Measurements from ENCODE around the gene GUK1. TPM values are rescaled to one million over a fixed set of nuclear protein-coding genes. Genes with fewer than 3 reads are reported as not detected.

GUK1 gene
- total RNA-seq, 2 donors from 2014 or later, result 178 to 221 TPM

DNA sequence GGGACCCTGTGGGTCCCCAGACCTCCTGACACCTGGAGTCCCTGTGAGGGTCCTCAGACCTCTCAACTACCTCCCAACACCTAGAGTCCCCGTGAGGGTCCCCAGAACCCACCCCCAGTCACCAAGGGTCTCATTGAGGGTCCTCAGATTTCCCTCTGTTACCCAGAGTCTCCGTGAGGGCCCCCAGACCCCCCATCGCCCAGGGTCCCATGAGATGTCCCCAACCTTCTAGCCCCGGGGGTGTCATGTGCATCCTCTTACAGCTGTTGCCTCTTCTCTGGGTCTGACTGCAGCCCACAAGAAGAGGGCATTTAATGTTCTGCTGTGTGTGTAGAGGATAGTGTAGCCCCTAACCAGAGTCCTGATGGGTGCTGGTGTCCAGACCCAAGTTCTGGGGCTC lies 7.7 kb downstream of the GUK1 start:
- TF ChIP-seq, protein P1, sequence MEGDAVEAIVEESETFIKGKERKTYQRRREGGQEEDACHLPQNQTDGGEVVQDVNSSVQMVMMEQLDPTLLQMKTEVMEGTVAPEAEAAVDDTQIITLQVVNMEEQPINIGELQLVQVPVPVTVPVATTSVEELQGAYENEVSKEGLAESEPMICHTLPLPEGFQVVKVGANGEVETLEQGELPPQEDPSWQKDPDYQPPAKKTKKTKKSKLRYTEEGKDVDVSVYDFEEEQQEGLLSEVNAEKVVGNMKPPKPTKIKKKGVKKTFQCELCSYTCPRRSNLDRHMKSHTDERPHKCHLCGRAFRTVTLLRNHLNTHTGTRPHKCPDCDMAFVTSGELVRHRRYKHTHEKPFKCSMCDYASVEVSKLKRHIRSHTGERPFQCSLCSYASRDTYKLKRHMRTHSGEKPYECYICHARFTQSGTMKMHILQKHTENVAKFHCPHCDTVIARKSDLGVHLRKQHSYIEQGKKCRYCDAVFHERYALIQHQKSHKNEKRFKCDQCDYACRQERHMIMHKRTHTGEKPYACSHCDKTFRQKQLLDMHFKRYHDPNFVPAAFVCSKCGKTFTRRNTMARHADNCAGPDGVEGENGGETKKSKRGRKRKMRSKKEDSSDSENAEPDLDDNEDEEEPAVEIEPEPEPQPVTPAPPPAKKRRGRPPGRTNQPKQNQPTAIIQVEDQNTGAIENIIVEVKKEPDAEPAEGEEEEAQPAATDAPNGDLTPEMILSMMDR (IDR thresholded peaks at IDR 0.05), result no peak
- no peak for DNase-seq
- peaks cover under 1% of the 10 kb centered on the region for H3K4me1 ChIP-seq
- no peaks in the 10 kb centered on the region for H3K9me3 ChIP-seq
- H3K9ac ChIP-seq (ENCODE audit: low read depth in 2 of 2, low read length in 2 of 2), result no peak overlapping the region
- no peak overlapping the region for H3K4me3 ChIP-seq
- no peaks in the 10 kb centered on the region for H3K36me3 ChIP-seq
- no peaks in the 10 kb centered on the region for H3K27me3 ChIP-seq
- intact Hi-C loops (cut with DNase I), result no loop called here
- no peak overlapping the region for H3K27ac ChIP-seq

DNA sequence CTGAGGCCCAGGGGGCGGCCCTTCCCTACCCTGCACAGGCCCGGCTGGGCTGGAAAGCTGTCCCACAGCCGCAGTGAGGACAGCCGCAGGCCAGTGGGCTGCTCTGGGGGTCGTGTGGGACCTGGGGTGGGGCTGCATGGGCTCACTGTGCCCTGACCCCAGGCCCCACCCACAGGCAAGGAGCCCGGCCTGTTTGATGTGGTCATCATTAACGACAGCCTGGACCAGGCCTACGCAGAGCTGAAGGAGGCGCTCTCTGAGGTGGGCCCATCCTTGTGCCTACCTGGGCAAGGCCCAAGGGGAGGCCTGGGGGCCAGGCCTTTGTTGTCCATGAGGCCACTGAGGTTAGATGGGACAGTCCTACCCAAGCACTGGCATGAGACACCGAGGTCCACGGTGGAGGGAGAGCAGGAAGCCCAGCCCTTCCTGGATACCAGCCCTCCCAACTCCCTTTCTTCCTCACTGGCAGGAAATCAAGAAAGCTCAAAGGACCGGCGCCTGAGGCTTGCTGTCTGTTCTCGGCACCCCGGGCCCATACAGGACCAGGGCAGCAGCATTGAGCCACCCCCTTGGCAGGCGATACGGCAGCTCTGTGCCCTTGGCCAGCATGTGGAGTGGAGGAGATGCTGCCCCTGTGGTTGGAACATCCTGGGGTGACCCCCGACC lies 8.2 kb downstream of the GUK1 start:
- Histone ChIP-seq H3K9ac (ENCODE audit: low read depth in 2 of 2, low read length in 2 of 2) (no peak overlapping the region), H3K27ac (peak overlapping the region; percentile 47)
- DNase-seq, result no peak

DNA sequence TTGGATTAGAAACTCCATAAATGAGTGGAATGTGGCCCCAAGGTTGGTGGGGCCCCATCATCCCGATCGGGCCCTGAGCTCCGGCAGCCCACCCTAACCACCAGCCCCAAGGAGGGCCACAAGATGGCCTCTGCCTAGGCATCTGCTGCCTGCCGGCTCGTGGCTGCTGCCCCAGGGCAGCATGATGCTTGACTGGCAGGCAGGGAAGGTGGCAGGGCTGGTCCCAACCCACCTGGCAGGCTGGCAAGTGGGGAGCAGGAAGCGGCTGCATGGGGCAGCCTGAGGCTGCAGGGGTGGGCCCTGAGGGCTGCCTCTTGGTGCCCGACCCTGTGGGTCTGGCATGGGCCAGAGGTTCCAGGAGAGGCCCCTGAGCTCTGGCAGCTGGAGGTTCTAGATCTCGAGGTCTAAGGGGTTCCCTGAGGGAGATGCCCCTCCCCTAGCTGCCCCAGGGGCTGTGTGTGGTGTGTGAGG lies 8.9 kb downstream of the GUK1 start:
- Histone ChIP-seq H3K9me3 (no peaks in the 10 kb centered on the region), H3K4me1 (no peaks in the 10 kb centered on the region), H3K9ac (ENCODE audit: low read depth in 2 of 2, low read length in 2 of 2) (peak overlapping the region in 1 of 2 donors; percentile 39), H3K27ac (peak overlapping the region; percentile 47), H3K36me3 (no peaks in the 10 kb centered on the region), H3K4me3 (no peak overlapping the region), H3K27me3 (no peaks in the 10 kb centered on the region)
- TF ChIP-seq, protein P1 (IDR thresholded peaks at IDR 0.05), result no peak
- no peak for DNase-seq
- intact Hi-C loops (cut with DNase I), result no loop called here

More for the DNA sequence above, 8.2 kb downstream of the GUK1 start:
- TF ChIP-seq, protein P1 (IDR thresholded peaks at IDR 0.05), result no peak
- Histone ChIP-seq H3K27me3 (no peaks in the 10 kb centered on the region), H3K9me3 (no peaks in the 10 kb centered on the region), H3K4me3 (no peak overlapping the region), H3K36me3 (no peaks in the 10 kb centered on the region), H3K4me1 (no peaks in the 10 kb centered on the region)
- intact Hi-C loops (cut with DNase I), result no loop called here

- H3K27me3 ChIP-seq, result no peaks in the 10 kb centered on the region
- TF ChIP-seq, protein P1 (IDR thresholded peaks at IDR 0.05), result no peak
- peak within 1 kb of the TSS; percentile 34 to 55 for H3K9ac ChIP-seq (ENCODE audit: low read depth in 2 of 2, low read length in 2 of 2)
- H3K27ac ChIP-seq, result peak within 1 kb of the TSS; percentile 47
- H3K4me1 ChIP-seq, result no peaks in the 10 kb centered on the region
- H3K36me3 ChIP-seq, result no peaks in the 10 kb centered on the region
- H3K9me3 ChIP-seq, result no peaks in the 10 kb centered on the region
- DNase-seq, result no peak
- intact Hi-C loops (cut with DNase I), result no loop called here
- no peak within 1 kb of the TSS for H3K4me3 ChIP-seq
Observed at GRCh38 chr1:228149406-228150119, 9.5 kb downstream of the GUK1 start, which contains the start of gene GJC2. Gene GJC2, plus strand, starts transcription at chr1:228149930. Its CDS starts 7,829 bp downstream, at chr1:228157759.

DNA sequence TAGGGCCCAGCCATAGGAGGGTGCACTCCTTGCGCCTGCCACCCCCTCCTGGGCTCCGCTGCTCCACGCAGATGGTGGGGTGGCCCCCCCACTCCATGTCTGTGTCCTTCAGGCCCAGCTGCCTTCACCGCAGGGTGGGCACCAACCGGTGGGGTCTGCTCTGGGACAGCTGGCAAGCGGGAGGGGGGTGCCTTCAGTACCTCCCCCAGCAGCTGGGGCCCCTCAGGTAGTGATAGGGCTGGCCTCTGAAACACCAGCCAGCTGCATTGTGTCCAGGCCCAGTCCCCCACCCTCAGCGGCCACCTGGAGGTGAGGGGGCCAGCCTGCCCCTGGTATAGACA lies 10.0 kb downstream of the GUK1 start:
- intact Hi-C loops (cut with DNase I), result no loop called here
- no peaks in the 10 kb centered on the region for H3K4me1 ChIP-seq
- no peaks in the 10 kb centered on the region for H3K36me3 ChIP-seq
- DNase-seq, result peak; percentile 17
- no peaks in the 10 kb centered on the region for H3K9me3 ChIP-seq
- H3K9ac ChIP-seq (ENCODE audit: low read depth in 2 of 2, low read length in 2 of 2), result peak overlapping the region; percentile 34 to 39
- no peak overlapping the region for H3K4me3 ChIP-seq
- H3K27ac ChIP-seq, result peak overlapping the region; percentile 47
- H3K27me3 ChIP-seq, result no peaks in the 10 kb centered on the region
- TF ChIP-seq, protein P1 (IDR thresholded peaks at IDR 0.05), result no peak

All from colonic mucosa (tissue), 4 donors.